Endometrial microvascular endothelial cells (primary cell): ENCODE measurements around the gene ASAP2. TPM values are rescaled to one million over a fixed set of nuclear protein-coding genes. Genes with fewer than 3 reads are reported as not detected.

Experiments
- in situ Hi-C: cut with HindIII; loops from 2 replicates; pipeline ENCODE4 v1.10.0; 2017; ENCODE audit warnings: low sequenced_read_pairs, low pct_unique_long_range_greater_than_20kb; ENCODE audit errors: inconsistent ontology term
- total RNA-seq: library from RNA; depleted of rRNA; stranded (reverse); fragments of >200 nt; gene quantifications from one replicate; pipeline ENCODE4 v1.2.3, GENCODE V29; 2015; ENCODE audit errors: inconsistent ontology term

The ASAP2 gene
- total RNA-seq, 1 donor from 2014 or later: 26.4 TPM

DNA sequence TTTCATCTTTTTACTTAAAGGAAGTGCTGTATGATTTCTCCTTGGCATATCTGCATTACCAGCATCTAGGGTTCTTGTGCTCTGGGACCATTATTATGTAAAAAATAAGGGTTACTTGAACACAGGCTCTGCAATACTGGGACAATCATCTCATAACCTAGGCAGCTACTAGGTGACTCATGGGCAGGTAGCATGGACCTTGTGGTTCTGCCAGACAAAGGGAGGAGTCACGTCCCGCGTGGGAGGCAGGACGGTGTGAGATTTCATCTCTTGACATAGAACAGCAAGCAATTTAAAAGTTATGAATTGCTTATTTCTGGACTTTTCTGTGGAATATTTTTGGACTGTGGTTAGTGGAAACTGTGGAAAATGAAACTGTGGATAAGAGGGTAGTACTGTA, 34.1 kb downstream of the ASAP2 start:
- in situ Hi-C loops: no loop called here

DNA sequence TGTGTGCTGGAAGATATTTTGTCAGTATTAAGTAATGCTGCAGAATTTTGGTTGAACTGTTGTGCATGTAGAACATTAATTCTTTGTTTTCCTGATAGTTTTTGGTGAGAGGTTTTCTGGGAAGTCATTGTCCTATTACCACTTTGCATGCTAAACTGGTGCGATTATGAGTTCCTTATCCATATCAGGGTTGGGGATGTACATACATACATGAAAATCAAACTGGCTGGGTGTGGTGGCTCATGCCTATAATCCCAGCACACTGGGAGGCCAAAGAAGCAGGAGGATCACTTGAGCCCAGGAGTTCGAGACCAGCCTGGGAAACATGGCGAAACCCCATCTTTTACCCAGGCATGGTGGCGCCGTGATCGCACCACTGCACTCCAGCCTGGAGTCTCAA, 34.6 kb downstream of the ASAP2 start:
- in situ Hi-C loops: no loop called here

DNA sequence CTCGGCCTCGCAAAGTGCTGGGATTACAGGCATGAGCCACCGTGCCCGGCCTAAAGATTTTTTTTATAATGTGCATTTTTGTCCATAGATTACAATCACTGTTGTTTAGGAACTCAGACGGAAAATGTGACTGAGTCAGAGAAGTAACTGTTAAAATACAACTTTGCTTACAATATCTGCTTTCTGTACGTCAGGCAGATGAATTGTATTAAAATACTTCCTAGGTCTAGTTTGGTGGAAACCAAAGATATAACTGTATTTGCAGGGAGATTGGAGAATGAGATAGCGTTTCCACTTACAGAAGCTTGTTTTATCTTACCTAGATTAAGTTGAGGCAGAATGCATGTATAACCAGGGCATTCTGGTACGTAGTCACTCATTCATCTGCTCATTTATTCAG, 36.7 kb downstream of the ASAP2 start:
- in situ Hi-C loops: no loop called here

DNA sequence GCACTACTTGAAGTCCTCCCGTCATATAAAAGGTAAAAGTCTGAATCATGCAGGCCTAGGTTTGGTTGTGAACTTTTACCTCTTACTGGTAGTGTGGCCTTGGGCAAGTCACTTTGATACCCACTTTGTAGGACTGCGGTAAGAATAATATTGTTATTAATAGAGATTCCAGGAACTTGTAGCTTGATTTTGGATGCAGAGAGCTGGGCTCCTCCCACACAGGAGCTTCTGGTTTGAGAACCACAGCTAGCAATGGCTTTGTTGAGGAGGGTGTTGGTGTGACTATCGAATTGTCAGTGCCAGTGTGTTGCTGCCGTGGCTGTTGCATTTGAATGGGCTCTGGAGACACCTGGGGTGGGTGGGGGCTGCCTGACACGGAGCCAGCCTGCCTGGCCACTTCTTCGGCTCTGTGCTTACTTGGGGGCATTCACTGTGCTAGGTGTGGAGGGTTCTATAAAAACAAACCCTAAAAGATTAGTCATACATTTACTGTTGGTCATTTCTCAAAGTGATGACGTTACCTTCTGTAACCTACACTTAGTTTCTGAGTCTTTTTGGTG, 38.5 kb downstream of the ASAP2 start:
- in situ Hi-C loops: no loop called here

DNA sequence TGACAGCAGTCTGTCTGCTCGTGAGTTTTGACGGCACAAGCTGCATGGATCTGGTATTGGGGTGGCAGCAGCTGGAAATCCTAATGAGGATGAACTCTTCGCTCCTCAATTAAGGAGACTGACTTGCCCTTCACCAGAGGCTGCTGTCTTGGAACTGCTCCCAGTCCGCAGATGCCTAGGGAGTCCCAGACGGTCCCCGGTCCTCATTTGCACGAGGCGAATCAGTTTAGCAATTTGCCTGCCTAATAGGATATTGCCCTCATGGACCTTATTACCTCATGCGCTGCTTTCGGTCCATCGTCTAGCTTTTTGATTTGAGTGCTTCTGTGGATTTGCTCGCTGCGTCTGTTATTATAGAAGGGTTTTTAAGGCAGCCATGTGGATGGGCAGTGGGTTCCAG, 40.6 kb downstream of the ASAP2 start:
- in situ Hi-C loops: no loop called here

DNA sequence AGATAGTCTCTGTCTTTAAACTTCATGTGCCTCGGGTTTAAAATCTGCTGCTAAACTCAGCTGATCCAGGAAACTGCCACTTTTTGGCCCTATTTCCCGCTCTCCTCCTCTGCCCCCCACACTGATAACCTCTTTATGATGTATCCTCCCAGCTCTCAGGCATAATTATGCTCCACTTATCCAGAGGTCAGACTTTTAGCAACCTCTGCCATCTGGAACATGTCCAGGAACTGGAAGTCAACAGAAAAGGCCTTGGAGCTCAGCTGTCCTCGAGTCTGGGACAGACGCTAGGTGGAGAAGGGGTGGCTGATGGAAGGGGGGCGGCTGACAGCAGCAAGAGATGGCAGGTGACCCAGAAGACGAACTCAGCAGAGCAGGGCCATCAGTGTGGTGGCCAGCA, 41.2 kb downstream of the ASAP2 start:
- in situ Hi-C loops: no loop called here

DNA sequence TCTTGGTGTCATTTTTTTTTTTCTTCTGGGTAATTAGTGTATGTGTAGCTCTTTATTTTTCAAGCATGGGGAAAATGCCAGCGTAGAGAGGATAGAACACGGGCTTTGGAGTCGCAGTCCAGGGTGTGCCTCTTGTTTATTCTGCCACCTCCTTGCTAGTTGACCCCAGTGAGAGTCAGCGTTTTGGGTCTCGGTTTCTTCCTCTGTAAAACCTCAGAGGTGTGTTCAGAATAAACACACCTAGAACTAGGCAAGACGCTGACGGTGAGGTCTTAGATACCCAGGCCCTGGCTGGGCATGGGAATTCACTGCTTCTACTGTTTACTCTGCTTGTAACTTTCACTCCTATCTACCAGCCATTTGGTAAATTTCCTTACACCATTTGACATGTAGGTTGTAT, 41.8 kb downstream of the ASAP2 start:
- in situ Hi-C loops: no loop called here

DNA sequence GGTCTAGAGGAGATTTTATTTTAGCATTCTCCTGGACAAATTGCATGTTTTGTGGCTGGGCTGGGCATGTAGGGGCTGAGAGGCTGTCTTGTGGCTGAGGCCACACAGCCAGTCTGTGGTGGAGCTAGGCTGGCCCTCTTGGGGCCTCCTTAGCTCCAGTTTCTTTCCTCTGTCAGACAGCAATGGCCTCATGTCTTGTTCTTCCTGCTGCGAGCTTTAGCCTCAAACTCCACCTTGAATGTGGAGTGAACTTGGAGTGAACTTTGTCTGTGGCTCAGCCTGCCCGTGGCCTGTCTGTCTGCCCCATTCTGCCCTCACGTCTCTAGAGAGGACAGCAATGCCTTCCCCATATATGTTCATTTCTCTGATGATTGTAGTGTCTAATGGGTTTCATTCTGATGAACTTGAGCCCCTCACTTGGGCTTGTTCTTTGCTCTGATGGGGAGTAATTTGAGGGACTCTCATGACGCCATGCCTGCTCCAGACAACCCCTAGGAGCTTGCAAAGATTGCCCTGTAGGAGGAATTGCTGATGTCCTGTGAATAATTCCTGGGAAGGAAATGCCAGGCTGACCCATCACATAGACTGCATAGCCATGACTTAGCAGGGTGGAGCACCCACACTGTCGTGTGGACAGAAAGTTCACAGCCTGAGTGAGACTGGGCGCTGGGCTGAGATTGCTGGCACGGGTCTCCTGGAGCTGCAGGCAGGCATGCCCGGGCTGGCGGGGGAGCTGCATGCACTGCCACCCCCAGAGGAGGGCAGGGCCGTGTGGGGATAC, 42.6 kb downstream of the ASAP2 start:
- in situ Hi-C loops: no loop called here

DNA sequence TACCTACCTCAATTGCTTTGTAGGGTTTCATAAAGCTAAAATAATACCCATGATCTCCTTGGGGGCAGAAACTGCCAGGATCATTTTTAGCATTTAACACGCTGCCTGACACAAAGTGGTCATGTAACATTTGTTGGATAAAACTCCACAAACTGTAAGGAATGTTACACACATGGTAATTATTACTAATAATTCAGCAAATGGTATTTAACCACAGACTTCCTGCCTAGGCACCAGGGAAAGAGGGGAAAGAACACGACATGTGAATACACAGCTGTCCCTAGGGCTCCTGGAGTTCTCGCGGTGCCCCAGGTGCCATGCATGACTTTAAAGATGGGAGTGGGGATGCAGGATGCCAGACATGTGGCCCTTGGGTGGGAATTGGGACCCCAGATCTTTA, 43.5 kb downstream of the ASAP2 start:
- in situ Hi-C loops: no loop called here

DNA sequence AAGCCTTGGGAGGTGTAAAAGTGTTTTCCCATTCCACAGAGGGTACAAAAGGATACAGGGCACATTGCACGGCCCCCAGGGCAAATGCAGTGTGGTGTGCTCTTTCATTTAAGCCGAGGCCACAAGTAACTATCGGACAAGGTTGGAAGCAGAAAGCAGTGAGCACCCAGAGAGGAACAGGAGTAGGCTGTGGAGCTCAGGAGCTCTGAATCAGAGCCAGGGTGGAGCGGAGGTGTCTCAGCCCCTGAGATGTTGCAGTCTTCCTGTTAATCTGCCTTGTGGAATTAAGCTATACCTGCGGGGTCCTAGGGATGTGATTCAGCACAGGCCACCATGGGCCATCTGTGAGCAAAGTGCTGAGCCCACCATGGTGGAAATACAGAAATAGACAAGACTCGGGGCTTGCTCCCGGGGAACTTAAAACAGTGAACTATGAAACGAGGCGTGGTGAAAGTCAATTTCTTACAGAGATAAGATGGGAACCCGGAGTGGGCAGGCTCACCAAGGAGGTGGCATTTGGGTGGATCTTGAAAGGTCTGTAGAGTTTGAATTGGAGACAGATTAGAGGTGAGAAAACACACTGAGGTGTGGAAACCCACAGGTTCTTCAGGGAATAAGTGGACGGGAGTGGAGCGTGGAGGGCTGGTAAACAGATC, 44.0 kb downstream of the ASAP2 start:
- in situ Hi-C loops: no loop called here

DNA sequence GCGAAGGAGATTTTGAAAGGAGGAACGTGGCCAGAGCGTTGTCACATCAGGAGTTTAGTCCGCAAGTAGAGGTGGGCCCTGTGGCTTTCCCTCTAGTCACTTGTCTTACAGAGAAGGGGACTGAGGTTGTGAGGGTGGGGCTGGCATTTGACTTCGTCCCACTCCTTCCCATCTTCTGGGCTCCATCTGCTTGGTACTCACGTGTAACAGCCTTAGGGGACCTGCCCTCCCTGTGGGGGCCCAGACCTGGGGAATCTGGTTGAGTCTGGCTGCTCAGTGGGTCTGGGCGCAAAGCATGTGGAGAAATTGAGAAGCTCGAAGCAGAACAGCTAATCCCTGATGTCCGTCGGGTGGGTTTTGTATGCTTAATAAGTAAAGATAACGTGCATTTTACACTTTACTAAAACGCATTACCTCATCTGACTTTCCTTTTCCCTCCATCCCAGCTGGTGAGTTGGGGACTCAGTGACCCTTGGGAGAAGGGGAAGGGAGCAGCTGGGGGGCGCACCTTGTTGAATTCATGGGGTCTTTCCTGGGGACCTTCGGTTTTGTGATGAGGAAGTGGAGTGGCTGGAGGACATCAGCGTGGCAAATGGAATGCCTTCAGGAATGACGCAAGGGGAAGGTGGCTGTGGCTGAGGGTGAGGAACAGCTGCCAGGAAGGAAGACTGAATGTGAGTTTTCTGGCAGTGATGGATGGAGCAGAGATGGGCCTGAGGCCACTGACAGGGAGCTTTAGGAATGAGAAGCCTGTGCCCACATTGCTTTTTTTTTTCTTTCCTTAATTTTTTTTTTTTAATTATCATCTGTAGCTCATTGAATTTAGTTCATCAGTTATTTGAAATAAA, 44.8 kb downstream of the ASAP2 start:
- in situ Hi-C loops: no loop called here

DNA sequence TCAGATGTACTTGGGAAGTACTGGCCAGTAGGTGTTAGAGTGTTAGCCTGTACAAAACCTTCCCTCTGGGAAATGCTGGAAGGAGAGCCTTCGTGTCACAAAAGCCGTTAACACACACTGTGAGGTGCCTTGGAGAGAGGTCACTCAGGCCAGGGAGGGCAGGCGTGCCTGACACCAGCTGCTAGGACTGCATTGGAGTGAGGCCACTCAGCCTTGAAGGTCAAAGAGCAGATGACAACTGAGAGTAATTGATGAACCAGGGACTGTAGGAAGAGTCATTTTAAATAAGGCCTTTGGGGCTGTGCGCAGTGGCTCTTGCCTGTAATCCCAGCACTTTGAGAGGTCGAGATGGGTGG, 45.4 kb downstream of the ASAP2 start:
- in situ Hi-C loops: no loop called here

DNA sequence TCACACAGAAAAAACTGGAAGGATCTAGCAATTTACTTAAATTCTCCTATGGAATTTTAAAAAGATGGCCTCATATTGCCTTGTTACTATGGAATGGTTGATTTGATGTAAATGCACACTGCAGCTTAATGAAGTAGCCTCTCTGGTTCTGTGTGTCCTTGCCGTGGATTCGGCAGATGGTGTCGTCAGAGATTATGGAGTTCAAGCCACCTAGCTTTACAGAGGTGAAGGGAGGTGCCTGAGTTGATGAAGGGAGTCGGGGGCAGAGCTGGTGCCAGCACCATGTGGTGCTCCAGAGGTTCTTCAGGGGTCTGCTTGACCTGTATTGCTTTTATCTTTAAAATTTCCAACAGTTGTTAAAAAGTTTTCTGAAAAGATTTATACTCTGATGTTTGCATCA, 48.8 kb downstream of the ASAP2 start:
- in situ Hi-C loops: no loop called here

DNA sequence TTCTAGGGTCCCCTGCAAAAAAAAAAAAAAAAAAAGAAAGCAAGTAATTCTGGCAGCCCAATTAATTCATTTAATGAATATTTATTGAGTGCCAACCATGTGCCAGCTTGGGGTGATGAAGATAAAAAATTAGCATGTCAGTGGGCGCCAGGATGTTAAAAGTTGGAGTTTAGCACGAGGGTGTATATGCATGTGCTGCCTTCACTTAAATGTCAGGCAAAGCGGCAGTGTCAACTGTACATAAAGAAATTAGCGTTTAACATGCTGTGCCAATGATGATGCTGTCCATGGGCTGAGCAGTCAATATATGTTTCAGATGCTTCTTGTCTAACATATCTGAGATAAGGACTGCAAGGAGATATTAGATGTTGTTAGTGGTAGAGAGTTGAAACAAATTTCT, 49.5 kb downstream of the ASAP2 start:
- in situ Hi-C loops: no loop called here

DNA sequence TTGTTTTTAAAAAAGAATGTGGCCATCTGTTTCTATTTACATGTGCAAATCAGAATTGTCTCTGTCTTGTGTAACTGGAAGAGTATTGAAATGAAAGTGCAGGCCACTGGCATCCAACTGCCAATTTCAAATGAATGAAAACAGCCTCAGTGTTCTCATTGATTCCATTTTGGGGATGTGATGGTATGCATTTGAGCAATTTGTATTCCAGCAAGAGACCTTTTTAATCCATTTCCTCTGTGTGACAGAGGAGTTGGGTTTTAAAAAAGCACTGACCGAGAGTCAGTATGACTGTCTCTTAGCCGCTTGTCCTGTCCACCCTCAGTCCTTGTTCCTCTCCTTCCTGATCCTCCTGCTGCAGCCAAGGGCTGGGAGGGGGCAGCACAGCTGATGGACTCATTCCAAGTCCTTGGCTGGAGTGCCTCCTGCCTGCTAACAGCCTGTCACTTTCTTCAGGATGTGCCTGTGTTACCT, 50.0 kb downstream of the ASAP2 start:
- in situ Hi-C loops: no loop called here

DNA sequence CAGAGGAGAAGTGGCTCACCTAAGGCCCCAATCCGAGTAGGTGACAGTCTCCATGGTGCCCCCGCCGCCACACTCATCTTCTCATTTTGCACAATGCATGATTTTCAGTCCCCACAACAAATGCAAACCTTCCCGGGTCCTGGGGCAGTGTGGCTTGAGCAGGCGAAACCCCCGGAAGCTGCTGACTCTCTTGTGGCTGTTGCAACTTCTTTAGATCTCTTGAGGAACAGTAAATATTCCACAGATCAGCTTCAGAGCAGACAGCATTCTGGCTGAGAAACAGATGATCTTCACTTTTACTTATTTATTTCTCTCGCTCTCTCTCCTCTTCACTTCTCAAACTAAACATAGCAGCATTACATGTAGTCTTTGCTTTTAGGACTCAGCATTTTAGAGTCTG, 51.9 kb downstream of the ASAP2 start:
- in situ Hi-C loops: no loop called here

DNA sequence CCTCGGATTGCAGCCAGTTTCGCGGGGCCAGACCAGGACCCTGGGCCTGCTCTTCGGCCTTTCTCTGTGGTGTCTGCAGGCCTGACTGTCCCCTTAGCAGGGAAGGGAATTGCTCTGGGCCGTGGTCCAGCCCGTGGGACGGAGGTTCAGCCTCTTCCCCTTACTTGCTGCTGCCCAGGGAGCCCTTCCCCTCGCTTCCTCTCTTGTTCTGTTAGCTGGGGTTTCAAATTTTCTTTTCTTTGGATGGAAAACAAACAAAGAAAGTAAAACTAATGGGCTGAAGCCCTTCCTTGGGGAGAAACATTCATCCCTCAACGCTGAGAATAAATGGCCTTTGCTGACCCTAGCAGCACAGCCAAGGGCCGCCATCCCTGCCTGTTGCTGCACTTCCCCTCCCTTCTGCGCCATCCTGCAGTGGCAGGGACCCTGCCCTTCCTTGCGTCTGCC, 52.4 kb downstream of the ASAP2 start:
- in situ Hi-C loops: no loop called here

DNA sequence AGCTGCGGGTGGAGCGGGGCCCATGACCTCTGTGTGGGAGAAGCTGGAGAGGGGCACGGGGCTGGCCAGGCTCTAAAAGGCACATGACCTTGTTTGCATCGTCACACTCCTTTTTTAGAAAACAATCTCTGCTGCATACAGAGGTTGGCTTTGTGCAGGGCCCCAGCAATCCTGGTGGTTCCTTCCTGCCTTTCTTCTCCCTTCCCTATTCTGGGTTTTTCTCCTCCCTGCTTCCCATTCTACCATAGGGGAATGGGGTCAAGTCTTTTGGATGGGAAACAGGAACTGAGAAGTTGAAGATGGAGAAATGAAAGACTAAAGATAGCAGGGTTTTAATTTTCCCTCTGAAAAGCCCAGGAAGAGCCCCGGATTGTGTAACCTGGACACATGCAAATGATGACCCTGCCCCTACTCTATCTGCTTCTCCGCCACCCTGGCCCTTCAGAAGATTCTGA, 53.9 kb downstream of the ASAP2 start:
- in situ Hi-C loops: no loop called here

DNA sequence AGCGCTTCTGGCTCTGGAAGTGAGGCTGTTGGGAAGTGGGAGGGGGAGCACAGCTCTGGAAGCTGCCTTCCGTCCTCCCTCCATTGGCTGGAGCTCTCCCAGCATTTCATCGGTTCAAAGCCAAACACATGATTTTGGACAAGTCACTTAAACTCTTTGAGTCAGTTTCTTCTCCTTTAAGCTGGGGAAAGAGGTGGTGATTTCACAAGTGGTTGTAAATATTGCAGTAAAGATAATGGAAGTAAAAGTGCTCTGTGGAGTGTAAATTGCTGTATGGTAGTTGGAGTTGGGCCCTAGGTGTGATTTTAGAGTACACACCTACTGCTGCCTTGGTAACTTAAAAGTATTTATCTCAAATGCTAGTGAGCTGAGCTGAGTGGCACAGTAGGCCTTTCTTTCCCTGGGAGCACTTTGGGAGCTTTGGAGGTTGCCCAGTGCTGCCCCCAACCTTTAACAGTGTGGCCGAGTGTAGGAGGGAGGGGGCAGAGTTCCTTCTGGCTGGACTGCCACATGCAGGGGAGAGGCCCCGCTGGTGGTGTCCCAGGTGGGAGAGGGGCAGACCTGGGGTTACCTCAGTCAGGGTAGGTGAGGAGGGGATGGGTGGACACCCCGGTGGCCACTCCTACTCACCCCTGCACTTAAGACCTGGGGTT, 54.7 kb downstream of the ASAP2 start:
- in situ Hi-C loops: no loop called here
